ENCODE measurements around the gene BRSK1. TPM values are rescaled to one million over a fixed set of nuclear protein-coding genes. Genes with fewer than 3 reads are reported as not detected.
A peak's percentile ranks its signal among the peaks of the same experiment; 100 is the strongest.
"Not testable (repeated sequence)": the region's sequence is repeated elsewhere in the genome, so short reads cannot be mapped to it uniquely, and the experiment has no call there.

Gene BRSK1
- total RNA-seq, 1 donor from 2014 or later: 6.5 TPM

DNA sequence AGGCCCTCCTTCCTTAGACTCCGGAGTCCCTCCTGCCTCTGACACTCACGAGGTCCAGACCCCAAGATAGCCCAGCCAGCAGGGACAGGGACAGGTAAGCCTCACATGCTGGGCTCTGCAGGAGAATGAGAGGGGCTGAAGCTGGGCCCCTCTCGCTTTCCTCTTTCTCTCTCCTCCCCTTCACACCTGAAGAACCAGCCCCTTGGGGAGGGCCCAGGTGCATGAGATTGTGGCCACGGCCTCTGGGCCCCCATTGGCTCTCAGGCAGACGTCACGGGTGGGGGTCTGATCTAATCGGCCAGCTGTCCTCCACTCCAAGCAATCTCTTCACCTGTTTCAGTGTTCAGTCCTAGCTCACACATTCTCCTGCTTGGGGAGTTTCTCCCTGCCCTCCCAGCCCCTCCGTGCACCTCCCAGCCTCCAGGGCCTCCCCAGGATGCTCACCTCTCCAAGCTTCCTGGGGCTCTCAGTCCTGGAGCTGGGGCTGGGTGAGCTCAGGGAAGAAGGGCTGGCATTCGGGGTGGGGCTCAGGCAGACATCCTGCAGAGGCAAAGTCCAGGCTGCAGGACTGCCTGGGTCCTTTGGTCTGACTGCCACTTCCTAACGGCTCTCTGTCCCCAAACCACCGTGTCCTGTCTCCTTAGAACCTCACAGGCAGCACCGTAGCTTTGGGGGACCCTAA is 38.5 kb downstream of the BRSK1 start:
- TF ChIP-seq CTCF (IDR thresholded peaks at IDR 0.05): no peak
- Histone ChIP-seq H3K4me1 (no peaks in the 10 kb centered on the region), H3K4me3 (no peak overlapping the region), H3K9me3 (no peaks in the 10 kb centered on the region), H3K27ac (no peak overlapping the region), H3K36me3 (no peaks in the 10 kb centered on the region), H3K27me3 (no peaks in the 10 kb centered on the region)
- DNase-seq (ENCODE audit: low spot score in 2 of 2): no peak
- intact Hi-C loops (cut with DNase I): no loop called here

GRCh38 chr19:55324662-55325061 is 40.9 kb downstream of the BRSK1 start:
- Histone ChIP-seq H3K4me3 (no peak overlapping the region), H3K36me3 (no peaks in the 10 kb centered on the region), H3K27ac (peak overlapping the region in 1 of 2 donors; percentile 21), H3K27me3 (no peaks in the 10 kb centered on the region), H3K4me1 (peaks cover 0 to 4% of the 10 kb centered on the region in 2 donors), H3K9me3 (no peaks in the 10 kb centered on the region)
- intact Hi-C loops (cut with DNase I): no loop called here
- no peak for DNase-seq (ENCODE audit: low spot score in 2 of 2)
- TF ChIP-seq CTCF (IDR thresholded peaks at IDR 0.05): no peak

- TF ChIP-seq CTCF (IDR thresholded peaks at IDR 0.05): no peak
- Histone ChIP-seq H3K4me1 (peaks cover 0 to 4% of the 10 kb centered on the region in 2 donors), H3K27ac (peak within 1 kb of the TSS in 1 of 2 donors; percentile 21), H3K9me3 (no peaks in the 10 kb centered on the region), H3K4me3 (no peak within 1 kb of the TSS), H3K36me3 (no peaks in the 10 kb centered on the region), H3K27me3 (no peaks in the 10 kb centered on the region)
- intact Hi-C loops (cut with DNase I): no loop called here
- no peak for DNase-seq (ENCODE audit: low spot score in 2 of 2)
Observed at GRCh38 chr19:55325172-55325571, 41.4 kb downstream of the BRSK1 start, which contains the start of gene TMEM150B. Gene TMEM150B (minus strand): TSS chr19:55325341. CDS start chr19:55321036, 4,305 bp downstream.

DNA sequence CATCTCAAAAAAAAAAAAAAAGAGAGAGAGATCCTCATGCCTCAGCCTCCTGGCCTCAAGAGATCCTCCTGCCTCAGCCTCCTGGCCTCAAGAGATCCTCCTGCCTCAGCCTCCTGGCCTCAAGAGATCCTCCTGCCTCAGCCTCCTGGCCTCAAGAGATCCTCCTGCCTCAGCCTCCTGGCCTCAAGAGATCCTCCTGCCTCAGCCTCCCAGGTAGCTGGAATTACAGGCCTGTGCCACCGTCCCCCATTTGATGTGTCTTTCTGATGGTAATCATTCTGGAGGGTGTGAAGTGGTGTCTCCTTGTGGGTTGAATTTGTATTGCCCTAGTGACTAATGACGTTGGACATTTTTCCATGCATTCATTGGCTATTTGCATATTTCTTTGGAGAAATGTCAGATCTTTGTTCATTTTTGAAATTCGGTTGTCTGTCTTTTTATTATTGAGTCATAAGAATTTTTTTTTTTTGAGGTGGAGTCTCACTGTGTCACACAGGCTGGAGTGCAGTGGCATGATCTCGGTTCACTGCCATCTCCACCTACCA is 45.0 kb downstream of the BRSK1 start:
- H3K4me1 ChIP-seq; intact Hi-C loops (cut with DNase I); H3K36me3 ChIP-seq; H3K9me3 ChIP-seq; H3K27me3 ChIP-seq; DNase-seq (ENCODE audit: low spot score in 2 of 2); H3K27ac ChIP-seq; H3K4me3 ChIP-seq: not testable (repeated sequence)

DNA sequence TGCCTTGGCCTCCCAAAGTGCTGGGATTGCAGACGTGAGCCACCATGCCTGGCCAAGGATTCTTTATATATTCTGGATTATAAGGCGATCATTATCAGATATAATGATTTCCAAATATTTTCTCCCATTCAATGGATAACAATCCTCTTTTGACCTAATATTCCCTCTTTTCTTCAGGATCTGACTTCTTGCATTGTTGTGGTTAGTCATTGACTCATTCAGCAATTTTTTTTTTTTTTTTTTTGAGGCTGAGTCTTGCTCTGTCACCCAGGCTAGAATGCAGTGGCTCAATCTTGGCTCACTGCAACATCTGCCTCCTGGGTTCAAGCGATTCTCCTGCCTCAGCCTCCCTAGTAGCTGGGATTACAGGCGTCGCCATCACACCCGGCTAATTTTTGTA is 46.0 kb downstream of the BRSK1 start:
- H3K36me3 ChIP-seq; DNase-seq (ENCODE audit: low spot score in 2 of 2); H3K4me1 ChIP-seq; H3K27ac ChIP-seq; H3K27me3 ChIP-seq; intact Hi-C loops (cut with DNase I); H3K9me3 ChIP-seq; H3K4me3 ChIP-seq: not testable (repeated sequence)

- DNase-seq (ENCODE audit: low spot score in 2 of 2): no peak
- Histone ChIP-seq H3K27ac (no peak overlapping the region), H3K27me3 (no peaks in the 10 kb centered on the region), H3K36me3 (no peaks in the 10 kb centered on the region), H3K4me3 (no peak overlapping the region), H3K4me1 (no peaks in the 10 kb centered on the region), H3K9me3 (no peaks in the 10 kb centered on the region)
- intact Hi-C loops (cut with DNase I): no loop called here
- TF ChIP-seq CTCF (IDR thresholded peaks at IDR 0.05): no peak
Observed at GRCh38 chr19:55333870-55334269, 50.1 kb downstream of the BRSK1 start.

All from ascending aorta (tissue), 2 donors.